Measurements from ENCODE around the gene RHO.

The RHO gene

GRCh38 chr3:129560911-129561594 is 32.6 kb downstream of the RHO start:
- no peak for TF ChIP-seq POLR2A (IDR thresholded peaks at IDR 0.05; ENCODE audit: low read depth, low read length)
- FAIRE-seq (no peak), DNase-seq (ENCODE audit: insufficient read length, low spot score) (peak; percentile 92)

- TF ChIP-seq POLR2A (IDR thresholded peaks at IDR 0.05; ENCODE audit: low read depth, low read length): no peak
- DNase-seq (ENCODE audit: insufficient read length, low spot score) (no peak), FAIRE-seq (no peak)
Measured at GRCh38 chr3:129561619-129562248, 33.3 kb downstream of the RHO start.

GRCh38 chr3:129562803-129563202 is 34.4 kb downstream of the RHO start:
- TF ChIP-seq POLR2A (IDR thresholded peaks at IDR 0.05; ENCODE audit: low read depth, low read length): no peak
- DNase-seq (ENCODE audit: insufficient read length, low spot score) (no peak), FAIRE-seq (no peak)

- DNase-seq (ENCODE audit: insufficient read length, low spot score) (no peak), FAIRE-seq (no peak)
- TF ChIP-seq POLR2A (IDR thresholded peaks at IDR 0.05; ENCODE audit: low read depth, low read length): no peak
Measured at GRCh38 chr3:129563332-129563731, 34.9 kb downstream of the RHO start.

GRCh38 chr3:129563850-129564535 is 35.6 kb downstream of the RHO start:
- FAIRE-seq: no peak
- no peak for TF ChIP-seq POLR2A (IDR thresholded peaks at IDR 0.05; ENCODE audit: low read depth, low read length)

GRCh38 chr3:129564981-129565644 is 36.7 kb downstream of the RHO start:
- DNase-seq (ENCODE audit: insufficient read length, low spot score) (no peak), FAIRE-seq (no peak)
- TF ChIP-seq POLR2A (IDR thresholded peaks at IDR 0.05; ENCODE audit: low read depth, low read length): no peak

More at GRCh38 chr3:129563850-129564535, 35.6 kb downstream of the RHO start:
- DNase-seq (ENCODE audit: insufficient read length, low spot score): no peak

GRCh38 chr3:129565902-129566301 is 37.5 kb downstream of the RHO start:
- no peak for FAIRE-seq
- DNase-seq (ENCODE audit: insufficient read length, low spot score): no peak
- no peak for TF ChIP-seq POLR2A (IDR thresholded peaks at IDR 0.05; ENCODE audit: low read depth, low read length)

GRCh38 chr3:129567176-129567705 is 38.8 kb downstream of the RHO start:
- no peak for DNase-seq (ENCODE audit: insufficient read length, low spot score)
- no peak for FAIRE-seq
- TF ChIP-seq POLR2A (IDR thresholded peaks at IDR 0.05; ENCODE audit: low read depth, low read length): no peak

- FAIRE-seq (no peak), DNase-seq (ENCODE audit: insufficient read length, low spot score) (no peak)
- TF ChIP-seq POLR2A (IDR thresholded peaks at IDR 0.05; ENCODE audit: low read depth, low read length): no peak
Measured at GRCh38 chr3:129567939-129568338, 39.5 kb downstream of the RHO start.

- DNase-seq (ENCODE audit: insufficient read length, low spot score) (no peak), FAIRE-seq (no peak)
- no peak for TF ChIP-seq POLR2A (IDR thresholded peaks at IDR 0.05; ENCODE audit: low read depth, low read length)
Measured at GRCh38 chr3:129569856-129570255, 41.4 kb downstream of the RHO start.

- DNase-seq (ENCODE audit: insufficient read length, low spot score): no peak
- no peak for FAIRE-seq
- no peak for TF ChIP-seq POLR2A (IDR thresholded peaks at IDR 0.05; ENCODE audit: low read depth, low read length)
Measured at GRCh38 chr3:129571605-129572547, 43.4 kb downstream of the RHO start.

GRCh38 chr3:129572603-129573002 is 44.2 kb downstream of the RHO start:
- no peak for DNase-seq (ENCODE audit: insufficient read length, low spot score)
- no peak for TF ChIP-seq POLR2A (IDR thresholded peaks at IDR 0.05; ENCODE audit: low read depth, low read length)
- FAIRE-seq: no peak

GRCh38 chr3:129573493-129573892 is 45.1 kb downstream of the RHO start:
- no peak for DNase-seq (ENCODE audit: insufficient read length, low spot score)
- TF ChIP-seq POLR2A (IDR thresholded peaks at IDR 0.05; ENCODE audit: low read depth, low read length): no peak
- no peak for FAIRE-seq
